Body of pancreas (tissue), 4 donors: ENCODE measurements around the gene ZSWIM2.

ENCODE experiments used
- POLR2A ChIP-seq, 3 donors: fragments of 450-650 bp; IDR thresholded peaks; one replicate each; pipeline ENCODE4 v1.6.1; 2016; ENCODE audit warnings: antibody characterized with exemption in 3 of 3, mild to moderate bottlenecking in 2 of 3
- TF ChIP-seq, protein P1 (sequence below), 7 experiments: fragments of 450-650 bp in 4 of 7; fragments of 200-600 bp in 3 of 7; sonication (generic) in 3 of 7; IDR thresholded peaks; one replicate each; pipeline ENCODE4 v1.5.1; 2016 to 2019; ENCODE audit warnings: antibody characterized with exemption in 7 of 7

GRCh38 chr2:186879312-186879711 is 30.3 kb upstream of the ZSWIM2 start:
- TF ChIP-seq, protein P1, sequence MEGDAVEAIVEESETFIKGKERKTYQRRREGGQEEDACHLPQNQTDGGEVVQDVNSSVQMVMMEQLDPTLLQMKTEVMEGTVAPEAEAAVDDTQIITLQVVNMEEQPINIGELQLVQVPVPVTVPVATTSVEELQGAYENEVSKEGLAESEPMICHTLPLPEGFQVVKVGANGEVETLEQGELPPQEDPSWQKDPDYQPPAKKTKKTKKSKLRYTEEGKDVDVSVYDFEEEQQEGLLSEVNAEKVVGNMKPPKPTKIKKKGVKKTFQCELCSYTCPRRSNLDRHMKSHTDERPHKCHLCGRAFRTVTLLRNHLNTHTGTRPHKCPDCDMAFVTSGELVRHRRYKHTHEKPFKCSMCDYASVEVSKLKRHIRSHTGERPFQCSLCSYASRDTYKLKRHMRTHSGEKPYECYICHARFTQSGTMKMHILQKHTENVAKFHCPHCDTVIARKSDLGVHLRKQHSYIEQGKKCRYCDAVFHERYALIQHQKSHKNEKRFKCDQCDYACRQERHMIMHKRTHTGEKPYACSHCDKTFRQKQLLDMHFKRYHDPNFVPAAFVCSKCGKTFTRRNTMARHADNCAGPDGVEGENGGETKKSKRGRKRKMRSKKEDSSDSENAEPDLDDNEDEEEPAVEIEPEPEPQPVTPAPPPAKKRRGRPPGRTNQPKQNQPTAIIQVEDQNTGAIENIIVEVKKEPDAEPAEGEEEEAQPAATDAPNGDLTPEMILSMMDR (IDR thresholded peaks at IDR 0.05) = no peak
- no peak for TF ChIP-seq POLR2A (IDR thresholded peaks at IDR 0.05)
